Measurements from ENCODE around the gene KIRREL3. TPM values are rescaled to one million over a fixed set of nuclear protein-coding genes. Genes with fewer than 3 reads are reported as not detected.

The KIRREL3 gene
- total and polyA plus RNA-seq, 3 donors from 2014 or later: 1.0 to 1.1 (median 1.1) TPM

DNA sequence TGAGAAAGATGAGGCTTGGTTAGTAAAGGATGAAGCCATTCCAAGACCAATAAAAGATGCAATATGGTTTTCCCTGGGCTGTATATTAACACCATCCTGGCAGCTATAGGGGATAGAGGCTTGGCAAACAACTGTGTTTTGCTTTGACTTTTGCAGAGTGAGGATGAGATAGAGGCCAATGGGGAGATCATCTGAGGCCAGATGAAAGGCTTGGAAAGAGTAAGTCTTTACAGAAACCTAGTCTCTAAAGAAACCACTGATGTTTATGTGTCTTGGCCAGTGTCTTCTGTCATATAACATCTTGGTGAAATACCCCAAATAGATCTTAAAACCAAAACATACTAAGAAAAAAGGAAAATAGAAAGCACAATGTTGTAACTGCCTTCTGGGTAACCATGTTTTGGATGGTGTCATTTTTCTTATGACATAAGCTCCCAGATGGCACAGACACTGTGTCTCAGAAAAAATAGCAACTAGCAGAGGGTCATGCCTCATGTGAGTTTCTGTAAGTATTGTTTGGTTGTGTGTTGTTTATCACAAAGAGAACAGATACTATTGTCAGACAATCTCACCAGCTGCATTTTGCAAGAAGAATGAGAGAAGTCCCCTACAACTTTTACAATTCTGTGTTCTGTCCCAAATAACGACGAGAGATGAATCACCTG, 339.7 kb downstream of the KIRREL3 start:
- intact Hi-C loops (cut with DNase I; ENCODE audit: low total_unique reads): no loop called here
- H3K27me3 ChIP-seq: no peaks in the 10 kb centered on the region
- H3K27ac ChIP-seq: no peak overlapping the region
- no peaks in the 10 kb centered on the region for H3K9me3 ChIP-seq
- DNase-seq: no peak
- no peak for TF ChIP-seq POLR2A (IDR thresholded peaks at IDR 0.05)
- TF ChIP-seq, protein P1, sequence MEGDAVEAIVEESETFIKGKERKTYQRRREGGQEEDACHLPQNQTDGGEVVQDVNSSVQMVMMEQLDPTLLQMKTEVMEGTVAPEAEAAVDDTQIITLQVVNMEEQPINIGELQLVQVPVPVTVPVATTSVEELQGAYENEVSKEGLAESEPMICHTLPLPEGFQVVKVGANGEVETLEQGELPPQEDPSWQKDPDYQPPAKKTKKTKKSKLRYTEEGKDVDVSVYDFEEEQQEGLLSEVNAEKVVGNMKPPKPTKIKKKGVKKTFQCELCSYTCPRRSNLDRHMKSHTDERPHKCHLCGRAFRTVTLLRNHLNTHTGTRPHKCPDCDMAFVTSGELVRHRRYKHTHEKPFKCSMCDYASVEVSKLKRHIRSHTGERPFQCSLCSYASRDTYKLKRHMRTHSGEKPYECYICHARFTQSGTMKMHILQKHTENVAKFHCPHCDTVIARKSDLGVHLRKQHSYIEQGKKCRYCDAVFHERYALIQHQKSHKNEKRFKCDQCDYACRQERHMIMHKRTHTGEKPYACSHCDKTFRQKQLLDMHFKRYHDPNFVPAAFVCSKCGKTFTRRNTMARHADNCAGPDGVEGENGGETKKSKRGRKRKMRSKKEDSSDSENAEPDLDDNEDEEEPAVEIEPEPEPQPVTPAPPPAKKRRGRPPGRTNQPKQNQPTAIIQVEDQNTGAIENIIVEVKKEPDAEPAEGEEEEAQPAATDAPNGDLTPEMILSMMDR (IDR thresholded peaks at IDR 0.05): no peak
- H3K36me3 ChIP-seq (ENCODE audit: low read depth, missing control alignments): no peaks in the 10 kb centered on the region
- no peaks in the 10 kb centered on the region for H3K4me1 ChIP-seq
- no peak overlapping the region for H3K4me3 ChIP-seq
- WGBS, 2 donors: 57 to 78% methylated on average over 2 of the region's 2 CpGs

DNA sequence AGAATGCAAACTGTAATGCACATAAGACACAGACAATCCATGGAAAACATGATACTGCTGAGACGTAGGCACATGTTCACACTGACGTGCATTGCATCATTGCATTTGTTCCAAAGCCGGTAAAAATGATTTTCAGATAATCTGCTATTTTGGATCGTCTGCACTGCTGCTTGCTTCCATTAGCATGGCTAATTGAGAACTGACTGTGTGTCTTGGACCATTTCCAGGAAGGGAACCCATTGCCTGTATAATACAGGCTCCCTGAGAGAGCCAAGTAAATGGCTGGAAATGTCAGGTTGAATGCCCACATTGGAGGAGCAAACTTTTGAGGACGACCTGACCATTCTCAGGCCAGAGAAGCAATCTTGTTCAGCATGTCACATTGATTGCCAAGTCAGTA, 340.2 kb downstream of the KIRREL3 start:
- 66 to 77% methylated on average over 5 of the region's 5 CpGs for WGBS, 2 donors
- H3K4me3 ChIP-seq: no peak overlapping the region
- no peak overlapping the region for H3K27ac ChIP-seq
- DNase-seq: no peak
- no peaks in the 10 kb centered on the region for H3K9me3 ChIP-seq
- H3K4me1 ChIP-seq: peaks cover 4% of the 10 kb centered on the region
- no peaks in the 10 kb centered on the region for H3K27me3 ChIP-seq
- intact Hi-C loops (cut with DNase I; ENCODE audit: low total_unique reads): no loop called here
- no peaks in the 10 kb centered on the region for H3K36me3 ChIP-seq (ENCODE audit: low read depth, missing control alignments)
- TF ChIP-seq, protein P1 (IDR thresholded peaks at IDR 0.05): no peak
- TF ChIP-seq POLR2A (IDR thresholded peaks at IDR 0.05): no peak

DNA sequence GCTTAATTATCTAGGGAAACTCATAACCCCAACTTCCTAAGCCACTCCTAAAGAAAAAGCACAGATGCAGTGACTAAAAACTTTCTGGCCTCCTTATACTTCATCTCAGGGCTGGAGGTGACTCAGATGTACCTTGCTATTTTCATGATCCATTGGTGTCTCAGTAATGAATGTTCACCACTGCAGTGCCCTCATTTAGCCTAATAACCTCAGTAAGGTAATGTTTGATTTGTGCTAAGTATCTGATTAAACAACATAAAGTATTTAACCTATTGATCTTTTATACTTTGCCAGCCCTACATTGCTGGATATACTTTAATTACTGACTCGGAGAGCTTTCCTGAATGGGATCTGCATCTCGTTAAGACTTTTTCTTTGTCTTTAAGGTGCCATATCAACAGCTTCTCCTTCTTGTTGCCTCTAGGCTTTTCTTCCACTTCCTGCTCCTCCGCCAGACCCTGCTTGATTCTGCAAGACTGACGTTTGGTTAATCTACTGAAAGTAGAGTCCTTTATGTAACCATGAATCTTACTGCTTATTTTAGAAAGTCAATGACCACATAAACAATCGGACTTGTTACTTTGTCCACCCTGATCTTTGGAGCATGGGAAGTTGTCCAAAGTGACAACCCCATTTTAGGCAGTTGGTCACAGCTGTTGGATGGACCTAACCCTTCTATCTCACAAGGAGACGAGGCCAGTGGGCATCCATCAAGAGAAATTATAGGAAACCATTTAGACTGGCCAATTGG, 342.1 kb downstream of the KIRREL3 start:
- no peak overlapping the region for H3K27ac ChIP-seq
- no peaks in the 10 kb centered on the region for H3K36me3 ChIP-seq (ENCODE audit: low read depth, missing control alignments)
- no peak overlapping the region for H3K4me3 ChIP-seq
- H3K9me3 ChIP-seq: no peaks in the 10 kb centered on the region
- no peak for DNase-seq
- 77 to 85% methylated on average over 6 of the region's 6 CpGs for WGBS, 2 donors
- TF ChIP-seq, protein P1 (IDR thresholded peaks at IDR 0.05): no peak
- TF ChIP-seq POLR2A (IDR thresholded peaks at IDR 0.05): no peak
- intact Hi-C loops (cut with DNase I; ENCODE audit: low total_unique reads): no loop called here
- H3K4me1 ChIP-seq: peaks cover 10% of the 10 kb centered on the region
- H3K27me3 ChIP-seq: no peaks in the 10 kb centered on the region

DNA sequence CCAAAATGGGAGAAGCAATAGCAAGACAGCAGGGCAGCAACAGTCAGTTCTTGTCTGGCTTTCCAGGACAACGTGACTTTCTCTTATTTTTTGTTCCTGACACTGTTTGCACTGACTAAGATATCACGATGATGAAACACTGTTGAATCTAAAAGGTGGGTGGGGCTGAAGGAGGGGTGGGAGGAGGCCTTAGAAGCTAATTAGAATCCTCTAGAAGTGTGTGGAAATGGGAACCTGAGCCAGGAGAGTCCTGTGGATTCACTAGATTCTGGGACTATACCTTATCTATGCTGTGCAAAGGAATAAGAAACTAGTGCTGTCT, 344.8 kb downstream of the KIRREL3 start:
- Histone ChIP-seq H3K4me1 (peaks cover 10% of the 10 kb centered on the region), H3K27ac (peak overlapping the region in 1 of 2 donors; percentile 19), H3K9me3 (no peaks in the 10 kb centered on the region), H3K4me3 (no peak overlapping the region), H3K27me3 (no peaks in the 10 kb centered on the region), H3K36me3 (ENCODE audit: low read depth, missing control alignments) (no peaks in the 10 kb centered on the region)
- WGBS, 2 donors: 25 to 48% methylated on average over 2 of the region's 2 CpGs
- no peak for DNase-seq
- intact Hi-C loops (cut with DNase I; ENCODE audit: low total_unique reads): no loop called here
- TF ChIP-seq, protein P1 (IDR thresholded peaks at IDR 0.05): no peak
- TF ChIP-seq POLR2A (IDR thresholded peaks at IDR 0.05): no peak

All from testis (tissue), 3 donors.